Fibroblast of skin of right biceps (primary cell): ENCODE data around the gene MICB.
"Not testable (repeated sequence)": the region's sequence is repeated elsewhere in the genome, so short reads cannot be mapped to it uniquely, and the experiment has no call there.

Source experiments
- DNase-seq: peaks from one replicate; pipeline ENCODE4 v3.0.0-alpha.2; 2013

The MICB gene

GRCh38 chr6:31497531-31498476, at the start of gene MICB:
Gene MICB, plus strand, starts transcription at chr6:31498145. Its CDS starts 49 bp downstream, at chr6:31498194.
- peak; percentile 69 for DNase-seq

DNA sequence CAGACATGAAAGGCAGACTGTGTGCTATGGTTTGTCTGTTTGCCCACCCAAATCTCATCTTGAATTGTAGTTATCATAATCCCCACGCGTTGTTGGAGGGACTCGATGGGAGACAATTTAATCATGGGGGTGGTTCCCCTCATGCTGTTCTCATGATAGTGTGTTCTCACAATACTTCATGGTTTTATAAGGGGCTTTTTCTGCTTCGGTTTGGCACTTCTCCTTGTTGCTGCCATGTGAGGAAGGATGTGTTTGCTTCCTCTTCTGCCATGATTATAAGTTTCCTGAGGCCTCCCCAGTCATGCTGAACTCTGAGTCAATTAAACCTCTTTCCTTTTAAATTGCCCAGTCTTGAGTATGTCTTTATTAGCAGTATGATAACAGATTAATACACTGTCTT, 47.2 kb upstream of the MICB start:
- no peak for DNase-seq

- no peak for DNase-seq
Measured at GRCh38 chr6:31452859-31453258, 45.1 kb upstream of the MICB start.

DNA sequence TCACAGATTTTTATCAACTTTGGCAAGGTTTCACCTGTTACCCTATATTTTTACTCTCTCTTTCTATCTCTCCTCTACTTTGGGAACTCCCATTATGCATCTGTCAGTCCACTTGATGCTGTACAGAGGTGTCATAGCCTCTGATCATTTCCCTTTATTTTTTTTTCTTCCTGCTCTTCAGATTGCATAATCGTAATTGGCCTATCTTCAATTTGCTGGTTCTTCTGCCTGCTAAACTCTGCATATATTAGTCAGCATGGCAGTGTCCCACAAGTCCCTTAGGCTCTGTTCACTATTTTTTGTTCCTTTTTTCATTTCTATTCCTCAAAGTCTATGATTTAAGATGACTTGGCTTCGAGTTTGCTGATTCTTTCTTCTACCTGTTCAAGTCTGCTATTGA, 44.7 kb upstream of the MICB start:
- DNase-seq: no peak

- not testable (repeated sequence) for DNase-seq
Measured at GRCh38 chr6:31459864-31460263, 38.1 kb upstream of the MICB start.

DNA sequence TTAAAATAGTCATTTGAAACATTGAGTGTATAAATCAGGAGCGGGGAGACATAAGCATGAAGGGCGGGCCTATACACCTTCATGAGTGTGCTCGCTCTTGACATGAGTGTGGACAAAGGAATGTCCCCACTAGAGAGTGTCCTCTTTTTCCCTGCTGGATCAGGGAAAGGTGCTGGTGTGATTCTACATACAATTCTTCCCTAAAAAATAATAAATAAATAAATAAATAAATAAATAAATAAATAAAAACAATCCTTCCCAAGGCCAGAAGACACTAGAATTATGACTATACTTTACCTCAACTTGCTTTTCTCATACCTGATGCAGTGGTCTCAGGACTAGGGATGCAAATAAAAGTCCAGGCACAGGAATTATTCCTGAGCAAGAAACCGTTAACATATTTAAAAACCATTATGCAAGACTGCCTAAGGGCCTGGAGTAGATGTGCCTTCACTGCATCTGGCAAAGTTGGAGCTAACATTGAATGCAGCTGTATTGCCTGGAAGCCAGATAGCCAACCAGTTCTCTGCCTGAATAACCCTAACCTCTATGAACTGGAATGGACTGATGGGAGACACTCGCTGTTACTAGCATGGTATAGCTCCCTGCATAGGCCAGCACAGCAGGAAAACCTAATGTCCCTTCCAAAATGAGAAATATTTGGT, 37.5 kb upstream of the MICB start:
- DNase-seq: no peak

GRCh38 chr6:31462026-31462963, 35.6 kb upstream of the MICB start:
- DNase-seq: no peak

- peak; percentile 47 for DNase-seq
Measured at GRCh38 chr6:31462964-31463870, 34.7 kb upstream of the MICB start.

DNA sequence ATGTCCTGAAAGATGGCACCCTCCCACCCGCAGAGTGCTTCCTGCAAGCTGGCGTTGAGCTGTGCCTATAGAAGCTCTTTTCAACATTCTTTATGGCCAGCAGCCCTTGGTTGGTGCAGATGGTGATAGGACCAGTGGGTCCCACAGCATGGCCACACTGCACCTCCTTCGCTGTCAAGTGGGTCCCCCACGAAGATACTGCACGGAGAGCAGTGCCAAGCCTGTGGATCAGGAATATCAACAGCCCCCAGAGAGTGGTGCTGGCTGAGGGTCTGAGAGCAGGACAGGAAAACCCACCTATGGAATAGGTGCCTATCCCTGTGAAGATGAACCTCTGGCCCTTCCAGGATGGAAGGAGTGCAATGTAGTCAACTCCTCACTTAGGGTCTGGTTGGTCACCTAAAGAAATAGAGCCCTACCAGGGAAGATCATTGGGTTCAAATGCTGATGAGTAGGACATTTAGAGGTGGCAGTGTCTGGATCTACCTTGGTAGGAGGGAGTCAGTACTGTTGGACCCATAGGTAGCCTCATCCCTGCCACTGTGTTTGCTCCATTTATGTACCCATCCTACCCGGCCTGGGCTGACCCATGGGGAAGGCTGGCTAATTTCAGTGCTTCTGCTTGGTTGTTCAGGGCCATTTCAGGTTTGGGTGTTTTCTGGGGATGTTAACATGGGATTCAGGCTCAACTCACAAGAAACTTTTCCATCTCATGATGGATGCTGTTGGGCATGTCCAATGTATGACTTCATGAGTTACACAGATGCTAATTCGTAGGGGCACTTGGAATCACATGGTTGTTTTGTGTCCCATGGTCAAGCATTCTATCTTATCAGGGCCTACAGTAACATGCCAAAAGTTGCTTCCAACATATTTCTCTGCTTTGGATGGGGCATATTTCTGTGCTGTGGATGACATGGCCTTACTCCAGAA, 33.4 kb upstream of the MICB start:
- DNase-seq: no peak

- DNase-seq: no peak
Measured at GRCh38 chr6:31465185-31465536, 32.8 kb upstream of the MICB start.

- no peak for DNase-seq
Measured at GRCh38 chr6:31465718-31466117, 32.2 kb upstream of the MICB start.

DNA sequence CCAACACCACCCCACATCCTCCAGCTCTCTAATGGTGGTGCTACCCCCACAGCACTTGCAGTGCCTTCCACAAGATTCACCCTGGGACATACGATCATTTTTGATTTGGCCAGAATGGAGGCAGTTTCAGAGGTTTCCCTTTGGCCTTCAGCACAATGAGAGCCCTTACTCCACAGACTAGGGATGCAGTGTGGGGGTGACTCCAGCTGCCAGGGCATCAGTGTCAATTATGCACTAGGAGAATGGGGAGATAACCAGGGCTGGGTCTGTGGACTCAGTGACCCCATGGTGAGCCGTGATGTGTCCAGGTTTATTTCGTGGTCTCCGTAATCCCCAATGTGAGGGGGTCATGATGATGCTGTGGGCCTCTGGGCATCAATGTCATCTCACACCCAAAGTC, 31.5 kb upstream of the MICB start:
- no peak for DNase-seq

GRCh38 chr6:31467151-31467550, 30.8 kb upstream of the MICB start:
- DNase-seq: no peak

DNA sequence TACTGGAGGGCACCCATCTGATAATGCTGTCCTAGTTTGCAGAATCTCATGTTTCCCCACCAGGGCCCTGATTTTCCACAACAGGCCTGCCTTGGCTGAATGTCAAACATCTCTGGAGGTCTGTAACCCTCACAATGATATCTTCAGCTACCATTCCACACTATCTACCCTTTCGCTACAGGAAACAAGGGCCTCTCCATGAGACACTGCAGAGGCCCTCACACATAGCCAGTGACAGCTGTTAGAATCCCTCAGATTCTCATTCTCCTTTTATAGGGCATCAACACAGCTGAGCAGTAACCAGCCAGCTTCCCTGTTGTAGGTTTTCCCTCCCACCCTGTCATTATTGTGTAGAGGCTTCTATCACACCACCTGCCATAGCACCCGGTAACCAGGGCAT, 29.6 kb upstream of the MICB start:
- no peak for DNase-seq

DNA sequence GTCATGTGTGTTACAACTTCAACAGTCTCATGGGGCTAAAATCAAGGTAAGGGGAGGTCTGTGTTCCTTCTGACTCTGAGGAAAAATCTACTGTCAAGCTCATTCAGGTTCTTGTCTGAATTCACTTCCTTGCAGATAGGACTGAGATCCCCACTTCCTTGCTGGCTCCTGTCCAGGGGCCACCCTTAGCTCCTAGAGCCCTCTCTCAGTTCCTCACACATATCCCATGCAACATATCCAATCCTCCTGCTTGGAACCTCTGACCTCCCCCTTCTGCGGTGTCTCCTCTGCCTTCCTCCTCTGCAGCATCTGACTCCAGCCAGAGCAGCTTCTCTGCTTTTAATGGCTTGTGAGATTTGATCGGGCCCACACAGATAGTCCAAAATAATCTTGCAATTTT, 27.1 kb upstream of the MICB start:
- DNase-seq: no peak

DNA sequence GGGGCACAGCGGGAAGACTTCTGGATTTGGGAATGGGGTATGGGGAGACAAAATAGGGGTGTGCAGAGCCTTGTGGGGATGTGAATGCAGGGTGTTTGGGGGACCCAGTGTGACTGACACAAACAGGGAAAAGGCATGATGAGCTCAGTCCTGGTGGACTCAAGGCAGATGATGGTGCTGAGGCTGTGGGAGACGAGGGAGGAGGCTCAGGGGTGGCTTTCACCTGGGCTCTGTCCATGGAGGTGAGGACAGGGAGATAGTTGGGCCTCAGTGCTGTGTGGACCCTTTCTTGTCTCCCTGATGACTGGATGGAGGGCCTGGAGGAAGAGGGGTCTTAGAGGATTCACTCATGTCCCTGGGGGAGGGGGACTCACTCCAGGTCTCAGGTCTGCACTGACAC, 26.2 kb upstream of the MICB start:
- no peak for DNase-seq

DNA sequence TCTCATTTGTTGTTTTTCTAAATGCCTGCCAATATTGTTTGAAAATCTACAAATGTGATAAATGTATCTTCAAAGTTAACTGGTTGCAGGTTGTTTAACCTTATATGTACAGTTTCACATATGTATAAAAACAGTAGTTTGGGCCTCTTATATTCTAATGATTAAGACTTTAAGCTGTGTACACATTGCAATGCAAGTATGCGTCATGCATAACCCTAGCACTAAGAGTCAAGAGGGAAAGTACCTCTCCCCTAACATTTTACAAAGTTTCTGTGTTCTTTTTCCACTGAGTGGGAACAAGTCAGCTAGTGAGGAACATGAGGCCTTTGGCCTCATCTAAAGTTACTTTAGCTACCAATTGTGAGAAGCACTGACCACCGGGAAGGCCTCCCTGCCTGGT, 25.7 kb upstream of the MICB start:
- no peak for DNase-seq

DNA sequence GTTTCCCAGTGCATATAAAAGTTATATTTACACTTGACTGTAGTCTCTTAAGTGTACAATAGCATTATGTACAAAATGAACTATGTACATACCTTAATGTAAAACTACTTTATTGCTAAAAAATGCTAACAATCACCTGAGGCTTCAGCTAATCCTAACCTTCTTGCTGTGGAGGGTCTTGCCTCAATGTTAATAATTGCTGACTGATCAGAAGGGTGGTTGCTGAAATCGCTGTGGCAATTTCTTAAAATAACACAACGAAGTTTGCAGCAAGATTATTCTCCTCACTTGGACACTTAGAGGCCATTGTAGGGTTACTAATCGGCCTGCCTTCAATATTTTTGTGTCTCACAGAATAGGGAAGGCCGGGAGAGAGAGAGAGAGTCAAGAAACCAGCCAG, 24.7 kb upstream of the MICB start:
- DNase-seq: no peak

DNA sequence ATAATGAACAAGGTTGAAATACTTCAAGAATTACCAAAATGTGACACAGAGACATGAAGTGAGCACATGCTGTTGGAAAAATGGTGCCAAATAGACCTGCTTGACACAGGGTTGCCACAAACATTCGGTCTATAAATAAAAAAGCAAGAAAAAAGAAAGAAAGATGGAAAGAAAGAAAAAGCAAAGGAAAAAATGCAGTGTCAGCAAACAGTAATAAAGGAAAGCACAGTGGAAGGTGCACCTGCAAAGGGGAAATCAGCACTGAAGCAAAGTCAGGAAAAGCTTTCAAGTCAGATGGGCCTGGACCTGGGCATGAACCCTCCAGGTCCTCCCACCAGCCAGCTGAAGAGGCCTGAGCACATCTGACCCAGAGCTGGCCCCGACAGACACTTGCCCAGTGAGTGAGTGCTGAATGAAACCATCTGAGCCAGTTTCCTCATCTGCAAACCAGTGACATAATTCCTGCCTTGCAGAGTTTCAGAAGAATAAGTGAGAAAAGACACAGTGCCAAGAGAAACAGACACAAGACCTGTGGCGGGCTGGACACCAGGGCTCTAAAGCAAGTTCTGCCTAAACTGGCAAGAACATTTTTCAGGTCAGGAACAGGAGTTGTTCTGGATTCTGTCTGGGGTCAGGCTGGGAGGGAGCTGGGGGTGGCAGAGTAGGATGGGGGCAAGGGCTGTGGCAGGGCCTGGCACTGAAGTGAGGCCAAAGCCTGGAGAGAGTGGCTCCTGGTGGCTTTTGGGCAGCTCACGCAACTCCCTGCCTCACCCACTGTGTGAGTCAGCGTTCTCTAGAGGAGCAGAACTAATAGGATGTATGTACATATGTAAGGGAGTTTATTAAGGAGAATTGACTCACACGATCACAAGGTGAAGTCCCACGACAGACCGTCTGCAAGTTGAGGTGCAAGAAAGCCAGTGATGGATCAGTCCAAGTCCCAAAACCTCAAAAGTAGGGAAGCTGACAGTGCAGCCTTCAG, 23.9 kb upstream of the MICB start:
- peak; percentile 35 for DNase-seq

- no peak for DNase-seq
Measured at GRCh38 chr6:31474871-31475286, 23.1 kb upstream of the MICB start.
